NCI-H2029 treated with DMSO at 0.1 percent for 48 hours (cell line): ENCODE measurements around the gene PLXNB3.

Experiments used
- DNase-seq: peaks from one replicate; lab custom pipeline; 2025; lab: John Stamatoyannopoulos, UW

PLXNB3 gene

DNA sequence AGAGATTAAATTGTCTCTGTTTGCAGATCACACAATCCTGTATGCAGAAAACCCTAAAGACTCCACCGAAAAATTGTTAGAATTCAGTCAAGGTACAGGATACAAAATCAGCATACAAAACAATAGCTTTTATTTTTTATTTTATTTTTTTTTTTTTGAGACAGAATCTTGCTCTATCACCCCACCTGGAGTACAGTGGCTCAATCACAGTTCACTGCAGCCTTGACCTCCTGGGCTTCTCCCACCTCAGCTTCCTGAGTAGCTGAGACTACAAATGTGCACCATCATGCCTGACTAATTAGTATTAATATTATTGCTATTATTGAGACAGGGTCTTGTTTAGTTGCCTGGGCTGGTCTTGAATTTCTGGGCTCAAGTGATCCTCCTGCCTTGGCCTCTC lies 8.9 kb upstream of the PLXNB3 start:
- no peak for DNase-seq

DNA sequence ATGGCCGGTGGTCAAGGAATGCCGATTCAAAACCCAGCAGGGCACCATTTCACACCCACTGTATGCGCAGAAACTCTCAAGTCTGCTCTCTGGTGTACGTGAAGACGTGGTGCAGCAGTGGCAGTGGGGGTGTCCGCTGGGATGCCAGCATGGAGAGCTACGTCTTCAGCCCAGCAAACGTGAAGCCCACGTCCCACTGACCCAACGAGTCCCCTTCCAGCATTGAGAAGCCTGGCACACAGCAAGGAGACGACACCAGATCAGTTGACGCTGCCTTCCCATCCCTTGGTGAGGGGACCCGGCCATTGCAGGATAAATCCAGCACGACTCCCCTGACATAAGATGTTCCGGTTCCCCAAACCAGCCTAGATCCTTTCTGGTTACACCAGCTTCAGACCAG lies 2.2 kb upstream of the PLXNB3 start:
- no peak for DNase-seq

GRCh38 chrX:153762626-153763173 lies 1.3 kb upstream of the PLXNB3 start:
- DNase-seq: no peak

GRCh38 chrX:153763298-153763932 lies 634 bp upstream of the PLXNB3 start:
- DNase-seq: no peak

- DNase-seq: no peak
These were observed 713 bp downstream of the PLXNB3 start for GRCh38 chrX:153764786-153765137.

- DNase-seq: no peak
These were observed 1.4 kb downstream of the PLXNB3 start for GRCh38 chrX:153765138-153766079.

DNA sequence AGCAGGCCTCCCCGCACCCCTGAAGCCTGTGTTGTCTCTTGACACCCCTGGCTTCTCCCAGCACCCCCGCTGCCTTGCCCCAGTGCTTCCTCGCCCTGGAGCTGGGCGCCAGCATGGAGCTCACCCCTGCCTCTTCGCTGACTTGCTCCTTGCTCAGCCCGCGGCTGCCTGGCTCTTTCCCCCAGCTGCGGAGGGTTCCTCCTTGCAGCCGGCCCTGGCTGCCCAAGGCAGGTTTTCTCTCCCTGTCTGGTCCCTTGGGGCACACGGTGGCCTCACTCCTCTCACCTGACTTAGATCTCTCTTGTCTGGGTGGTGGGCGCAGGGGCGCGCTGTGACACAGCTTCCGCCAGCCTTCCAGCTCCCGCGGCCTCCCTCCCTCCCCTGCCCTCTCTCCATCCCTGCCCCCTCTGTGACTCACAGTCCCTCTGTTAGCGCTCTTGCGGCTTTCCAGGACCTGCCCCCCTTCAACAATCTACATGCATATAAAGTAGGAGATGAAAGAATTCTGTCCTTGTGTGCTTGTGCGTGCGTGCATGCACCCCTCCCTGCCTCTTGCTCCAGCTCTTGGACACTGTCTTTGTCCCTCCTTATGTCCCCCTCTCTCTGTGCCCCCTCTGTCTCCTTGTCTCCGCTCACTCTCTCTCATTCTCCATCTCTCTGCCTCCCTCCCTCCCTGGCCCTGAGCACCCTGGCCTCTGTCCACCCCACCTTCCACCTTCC lies 2.2 kb downstream of the PLXNB3 start:
- no peak for DNase-seq

DNA sequence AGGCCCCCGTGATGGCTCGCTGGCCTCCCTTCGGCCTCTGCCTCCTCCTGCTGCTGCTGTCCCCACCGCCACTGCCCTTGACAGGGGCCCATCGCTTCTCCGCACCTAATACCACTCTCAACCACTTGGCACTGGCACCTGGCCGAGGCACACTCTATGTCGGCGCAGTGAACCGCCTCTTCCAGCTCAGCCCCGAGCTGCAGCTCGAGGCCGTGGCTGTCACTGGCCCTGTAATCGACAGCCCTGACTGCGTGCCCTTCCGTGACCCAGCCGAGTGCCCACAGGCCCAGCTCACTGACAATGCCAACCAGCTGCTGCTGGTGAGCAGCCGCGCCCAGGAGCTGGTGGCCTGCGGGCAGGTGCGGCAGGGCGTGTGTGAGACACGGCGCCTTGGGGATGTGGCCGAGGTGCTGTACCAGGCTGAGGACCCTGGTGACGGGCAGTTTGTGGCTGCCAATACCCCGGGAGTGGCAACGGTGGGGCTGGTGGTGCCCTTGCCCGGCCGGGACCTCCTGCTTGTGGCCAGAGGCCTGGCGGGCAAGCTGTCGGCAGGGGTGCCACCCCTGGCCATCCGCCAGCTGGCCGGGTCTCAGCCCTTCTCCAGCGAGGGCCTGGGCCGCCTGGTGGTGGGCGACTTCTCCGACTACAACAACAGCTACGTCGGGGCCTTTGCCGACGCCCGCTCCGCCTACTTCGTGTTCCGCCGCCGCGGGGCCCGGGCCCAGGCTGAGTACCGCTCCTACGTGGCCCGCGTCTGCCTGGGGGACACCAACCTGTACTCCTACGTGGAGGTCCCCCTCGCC lies 3.0 kb downstream of the PLXNB3 start:
- DNase-seq: no peak

- DNase-seq: no peak
These were observed 3.6 kb downstream of the PLXNB3 start for GRCh38 chrX:153767674-153768055.

DNA sequence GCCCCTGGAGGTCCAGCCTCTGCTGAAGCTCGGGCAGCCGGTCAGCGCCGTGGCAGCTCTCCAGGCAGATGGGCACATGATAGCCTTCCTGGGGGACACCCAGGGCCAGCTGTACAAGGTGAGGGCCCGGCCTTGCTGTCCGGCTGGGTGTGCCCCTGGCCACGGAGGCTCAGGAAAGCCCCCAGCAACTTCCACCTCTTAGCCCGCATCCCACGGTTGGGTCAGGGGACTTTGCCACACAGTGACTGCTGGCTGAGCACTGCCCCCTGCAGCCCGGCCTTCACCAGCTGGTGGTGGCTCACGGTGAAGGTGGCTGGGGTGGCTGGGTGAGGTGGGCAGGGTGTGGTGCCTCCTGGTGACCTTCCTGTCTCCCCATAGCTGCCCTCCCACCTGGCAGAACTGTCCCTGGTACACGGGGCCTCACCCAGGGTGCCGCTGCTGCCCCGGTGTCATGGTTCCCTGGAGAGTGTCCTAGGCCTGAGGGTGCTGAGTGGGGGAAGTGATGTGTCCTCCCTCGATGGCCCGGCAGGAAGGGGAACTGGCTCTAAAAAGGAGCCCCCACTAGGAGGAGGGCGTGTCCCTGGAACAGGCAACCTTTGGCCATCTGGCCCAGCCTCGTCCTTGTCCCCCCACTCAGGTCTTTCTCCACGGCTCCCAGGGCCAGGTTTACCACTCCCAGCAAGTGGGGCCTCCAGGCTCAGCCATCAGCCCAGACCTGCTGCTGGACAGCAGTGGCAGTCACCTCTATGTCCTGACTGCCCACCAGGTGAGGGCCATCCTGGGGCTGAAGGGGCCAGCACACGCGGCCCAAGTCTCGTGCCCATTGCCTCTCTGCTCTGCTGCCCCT lies 4.5 kb downstream of the PLXNB3 start:
- no peak for DNase-seq

GRCh38 chrX:153769158-153769864 lies 5.3 kb downstream of the PLXNB3 start:
- DNase-seq: no peak

DNA sequence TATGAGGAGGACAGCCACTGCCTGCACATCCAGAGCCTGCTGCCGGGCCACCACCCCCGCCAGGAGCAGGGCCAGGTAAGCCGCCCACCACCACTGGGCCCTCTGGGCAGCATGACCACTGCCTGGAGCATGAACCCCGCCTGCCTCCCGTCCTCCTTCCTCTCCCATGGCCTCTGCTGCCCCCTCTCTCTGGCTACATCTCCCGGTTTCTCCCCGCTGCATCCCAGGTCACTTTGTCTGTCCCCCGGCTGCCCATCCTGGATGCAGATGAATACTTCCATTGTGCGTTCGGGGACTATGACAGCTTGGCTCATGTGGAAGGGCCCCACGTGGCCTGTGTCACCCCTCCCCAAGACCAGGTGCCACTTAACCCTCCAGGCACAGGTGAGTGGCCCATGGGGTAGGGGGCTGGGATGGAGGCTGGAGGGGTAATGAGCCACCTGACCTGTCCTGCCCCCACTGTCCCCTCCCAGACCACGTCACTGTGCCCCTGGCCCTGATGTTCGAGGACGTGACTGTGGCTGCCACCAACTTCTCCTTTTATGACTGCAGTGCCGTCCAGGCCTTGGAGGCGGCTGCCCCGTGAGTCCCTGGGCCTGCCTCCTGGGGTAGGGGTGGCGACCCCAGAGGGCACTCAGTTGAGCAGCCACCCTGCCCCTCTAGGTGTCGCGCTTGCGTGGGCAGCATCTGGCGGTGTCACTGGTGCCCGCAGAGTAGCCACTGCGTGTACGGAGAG lies 6.0 kb downstream of the PLXNB3 start:
- DNase-seq: no peak

DNA sequence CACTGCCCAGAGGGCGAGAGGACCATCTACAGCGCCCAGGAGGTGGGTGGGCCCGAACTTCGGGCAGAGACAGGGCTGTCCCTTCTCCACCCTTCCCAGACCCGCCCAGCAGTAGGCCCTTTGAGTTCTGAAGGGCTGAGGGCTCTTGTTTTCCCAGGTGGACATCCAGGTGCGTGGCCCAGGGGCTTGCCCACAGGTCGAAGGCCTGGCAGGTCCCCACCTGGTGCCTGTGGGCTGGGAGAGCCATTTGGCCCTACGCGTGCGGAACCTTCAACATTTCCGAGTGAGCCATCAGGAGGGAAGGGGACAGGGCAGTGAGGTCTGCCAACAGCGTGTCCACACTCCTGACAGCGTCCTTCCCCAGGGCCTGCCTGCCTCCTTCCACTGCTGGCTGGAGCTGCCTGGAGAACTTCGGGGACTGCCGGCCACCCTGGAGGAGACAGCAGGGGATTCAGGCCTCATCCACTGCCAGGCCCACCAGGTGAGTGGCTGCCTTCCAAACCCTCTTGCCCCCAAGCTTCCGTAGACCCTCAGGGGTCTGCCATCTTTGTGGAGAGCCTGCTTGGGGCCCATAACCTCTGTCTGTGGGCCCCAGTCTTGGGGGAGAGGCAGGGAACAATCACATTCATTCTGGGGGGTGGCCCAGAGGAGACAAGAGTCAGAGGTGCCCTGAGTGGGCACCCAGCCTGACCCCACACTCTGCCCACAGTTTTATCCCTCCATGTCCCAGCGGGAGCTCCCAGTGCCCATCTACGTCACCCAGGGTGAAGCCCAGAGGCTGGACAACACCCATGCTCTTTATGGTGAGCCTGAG lies 6.8 kb downstream of the PLXNB3 start:
- DNase-seq: no peak

- no peak for DNase-seq
These were observed 7.6 kb downstream of the PLXNB3 start for GRCh38 chrX:153771415-153772315.

DNA sequence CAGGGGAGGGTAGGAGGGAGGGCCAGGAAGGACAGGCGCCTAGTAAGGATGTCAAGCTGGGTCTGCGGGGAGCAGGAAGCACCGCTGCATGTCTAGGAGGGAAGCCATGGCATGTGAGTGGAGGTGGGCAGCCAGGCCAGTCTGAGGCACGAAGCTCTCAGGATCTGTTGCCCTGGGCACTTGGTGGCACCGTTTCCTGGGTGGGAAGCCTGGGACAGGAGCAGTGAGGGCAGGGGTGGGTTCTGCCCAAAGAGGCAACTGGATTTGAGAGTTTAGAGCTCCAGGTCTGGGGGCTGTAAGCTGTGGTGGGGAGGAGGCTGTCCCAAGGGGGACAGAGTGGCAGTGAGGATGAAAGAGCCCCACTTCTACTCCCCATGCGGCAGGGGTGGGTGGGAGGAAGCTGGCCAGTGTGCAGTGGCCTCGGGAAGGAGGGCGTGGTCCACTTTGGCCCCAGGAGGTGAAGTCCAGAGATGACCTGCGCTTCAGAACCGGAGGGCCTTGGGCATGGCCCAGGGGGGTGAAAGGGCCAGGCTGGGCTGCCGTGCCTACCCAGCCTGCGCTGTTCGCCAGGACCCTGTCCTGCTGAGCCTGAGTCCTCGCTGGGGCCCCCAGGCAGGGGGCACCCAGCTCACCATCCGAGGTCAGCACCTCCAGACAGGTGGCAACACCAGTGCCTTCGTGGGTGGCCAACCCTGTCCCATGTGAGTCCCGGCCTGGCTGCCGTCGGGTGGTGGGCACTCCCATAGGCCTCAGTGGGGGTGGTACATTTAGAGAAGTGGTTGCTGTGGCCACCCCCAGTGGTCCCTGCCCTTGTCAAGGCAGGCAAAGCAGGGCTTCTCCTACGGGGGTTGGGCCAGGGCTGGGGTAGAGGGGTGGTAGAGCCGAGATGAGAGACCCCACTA lies 8.5 kb downstream of the PLXNB3 start:
- no peak for DNase-seq

DNA sequence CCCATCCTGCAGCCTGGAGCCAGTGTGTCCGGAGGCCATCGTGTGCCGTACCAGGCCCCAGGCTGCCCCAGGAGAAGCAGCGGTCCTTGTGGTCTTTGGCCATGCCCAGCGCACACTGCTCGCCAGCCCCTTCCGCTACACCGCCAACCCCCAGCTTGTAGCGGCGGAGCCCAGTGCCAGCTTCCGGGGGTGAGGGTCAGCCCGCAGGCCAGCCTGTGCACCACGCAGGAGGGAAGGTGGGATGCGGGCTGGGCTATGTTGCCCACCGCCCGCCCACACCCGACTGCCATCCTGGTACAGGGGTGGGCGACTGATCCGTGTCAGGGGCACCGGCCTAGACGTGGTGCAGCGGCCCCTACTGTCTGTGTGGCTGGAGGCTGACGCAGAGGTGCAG lies 9.2 kb downstream of the PLXNB3 start:
- DNase-seq: no peak
